Measurements from ENCODE around the gene SCARB1. TPM values are rescaled to one million over a fixed set of nuclear protein-coding genes. Genes with fewer than 3 reads are reported as not detected.
"Not testable (repeated sequence)": the region's sequence is repeated elsewhere in the genome, so short reads cannot be mapped to it uniquely, and the experiment has no call there.

The SCARB1 gene
- 28.0 TPM for total RNA-seq

DNA sequence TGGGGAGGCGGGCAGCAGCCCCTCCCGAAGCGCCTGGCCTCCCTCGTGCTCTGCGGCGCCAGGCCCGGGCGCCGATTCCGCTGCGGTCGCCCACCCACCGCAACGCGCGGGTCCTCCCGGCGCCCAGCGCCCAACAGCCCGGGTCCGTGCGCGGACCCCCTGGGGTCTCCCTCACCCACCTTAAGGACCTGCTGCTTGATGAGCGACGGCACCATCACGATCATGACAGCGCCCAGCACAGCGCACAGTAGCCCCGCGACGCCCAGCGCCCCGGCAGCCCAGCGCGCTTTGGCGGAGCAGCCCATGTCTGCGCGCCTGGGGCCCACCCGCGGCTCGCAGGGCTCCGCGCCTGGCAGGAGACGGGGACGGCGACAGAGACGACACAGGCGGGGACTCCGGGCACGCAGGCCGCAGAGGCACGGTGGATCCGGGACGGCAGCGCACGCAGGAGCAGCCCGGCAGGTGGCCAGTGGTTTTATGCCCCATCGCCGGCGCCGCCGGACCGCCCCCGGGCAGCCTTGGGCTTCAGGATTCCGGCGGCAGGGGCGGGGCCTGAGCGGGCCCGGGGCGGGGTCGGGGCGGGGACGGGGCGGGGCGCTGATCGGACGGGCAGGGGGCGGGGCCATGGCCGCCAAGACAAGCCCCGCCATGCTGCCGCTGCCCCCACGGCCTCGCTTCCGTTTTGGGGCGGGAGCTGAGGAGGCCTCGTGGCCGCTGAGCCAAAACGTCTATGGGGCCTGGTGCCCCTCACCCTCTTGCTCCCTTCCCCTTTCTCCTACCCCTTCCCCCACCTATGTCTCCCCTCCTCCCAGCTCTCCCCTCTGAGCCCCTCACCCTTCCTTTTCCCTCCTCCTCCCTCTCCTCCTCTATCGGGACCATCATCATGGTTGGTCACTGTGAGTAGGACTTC lies at the start of gene SCARB1:
Gene SCARB1, minus strand, starts transcription at position 449 of the 910 bp plus-strand sequence. Its CDS starts 144 bp downstream, at position 305.
- peak; percentile 52 to 86 (median 71) for DNase-seq (ENCODE audit: low read depth in 2 of 3, low spot score in 2 of 3)

DNA sequence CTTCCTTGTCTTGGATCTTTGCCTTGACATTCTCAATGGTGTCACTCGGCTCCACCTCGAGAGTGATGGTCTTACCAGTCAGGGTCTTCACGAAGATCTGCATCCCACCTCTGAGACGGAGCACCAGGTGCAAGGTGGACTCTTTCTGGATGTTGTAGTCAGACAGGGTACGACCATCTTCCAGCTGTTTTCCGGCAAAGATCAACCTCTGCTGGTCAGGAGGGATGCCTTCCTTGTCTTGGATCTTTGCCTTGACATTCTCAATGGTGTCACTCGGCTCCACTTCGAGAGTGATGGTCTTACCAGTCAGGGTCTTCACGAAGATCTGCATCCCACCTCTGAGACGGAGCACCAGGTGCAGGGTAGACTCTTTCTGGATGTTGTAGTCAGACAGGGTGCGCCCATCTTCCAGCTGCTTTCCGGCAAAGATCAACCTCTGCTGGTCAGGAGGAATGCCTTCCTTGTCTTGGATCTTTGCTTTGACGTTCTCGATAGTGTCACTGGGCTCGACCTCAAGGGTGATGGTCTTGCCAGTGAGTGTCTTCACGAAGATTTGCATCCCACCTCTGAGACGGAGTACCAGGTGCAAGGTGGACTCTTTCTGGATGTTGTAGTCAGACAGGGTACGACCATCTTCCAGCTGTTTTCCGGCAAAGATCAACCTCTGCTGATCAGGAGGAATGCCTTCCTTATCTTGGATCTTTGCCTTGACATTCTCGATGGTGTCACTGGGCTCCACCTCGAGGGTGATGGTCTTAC lies 49.0 kb upstream of the SCARB1 start:
- DNase-seq (ENCODE audit: low read depth in 2 of 3, low spot score in 2 of 3): not testable (repeated sequence)

- DNase-seq (ENCODE audit: low read depth in 2 of 3, low spot score in 2 of 3): not testable (repeated sequence)
These were observed 47.9 kb upstream of the SCARB1 start for GRCh38 chr12:124911521-124911920.

DNA sequence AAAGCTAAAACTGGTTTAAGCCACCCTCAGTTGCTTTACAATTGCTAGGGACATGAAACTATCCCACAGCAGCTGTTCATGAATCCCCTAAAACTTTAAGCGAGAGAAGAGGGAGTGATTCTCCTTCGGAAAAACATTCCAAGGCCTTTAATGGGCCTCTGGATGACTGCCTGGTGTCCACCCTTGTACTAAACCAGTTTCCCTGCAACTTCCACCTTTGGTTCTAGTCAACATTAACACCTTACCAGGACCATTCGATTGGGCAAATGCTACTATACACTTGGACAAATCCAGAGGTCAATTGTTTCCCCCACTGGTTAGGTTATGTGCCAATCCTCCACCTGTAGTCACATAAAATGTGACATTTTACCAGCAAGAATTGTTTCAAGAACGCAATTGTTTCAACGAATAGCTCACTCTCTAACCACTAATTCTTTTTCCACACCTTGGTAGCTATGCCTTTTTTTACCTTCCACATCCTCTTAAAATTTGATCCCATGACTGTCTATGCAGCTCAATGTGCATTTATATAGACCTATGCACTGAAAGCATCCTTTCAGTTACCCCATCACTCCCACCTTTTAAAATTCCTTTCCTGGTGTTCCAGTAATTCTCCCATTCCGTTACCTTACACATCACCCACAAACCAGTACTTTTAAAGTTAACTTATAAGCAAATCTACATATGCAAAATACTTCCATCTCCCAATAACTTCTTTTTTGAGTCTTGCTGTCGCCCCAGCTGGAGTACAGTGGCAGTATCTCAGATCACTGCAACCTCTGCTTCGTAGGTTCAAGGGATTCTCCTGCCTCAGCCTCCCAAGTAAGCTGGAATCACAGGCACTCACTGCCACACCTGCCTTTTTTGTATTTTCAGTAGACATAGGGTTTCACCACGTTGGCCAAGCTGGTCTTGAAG lies 47.2 kb upstream of the SCARB1 start:
- peak in 1 of 3 donors; percentile 42 for DNase-seq (ENCODE audit: low read depth in 2 of 3, low spot score in 2 of 3)

- no peak for DNase-seq (ENCODE audit: low read depth in 2 of 3, low spot score in 2 of 3)
These were observed 46.3 kb upstream of the SCARB1 start for GRCh38 chr12:124909831-124910560.

DNA sequence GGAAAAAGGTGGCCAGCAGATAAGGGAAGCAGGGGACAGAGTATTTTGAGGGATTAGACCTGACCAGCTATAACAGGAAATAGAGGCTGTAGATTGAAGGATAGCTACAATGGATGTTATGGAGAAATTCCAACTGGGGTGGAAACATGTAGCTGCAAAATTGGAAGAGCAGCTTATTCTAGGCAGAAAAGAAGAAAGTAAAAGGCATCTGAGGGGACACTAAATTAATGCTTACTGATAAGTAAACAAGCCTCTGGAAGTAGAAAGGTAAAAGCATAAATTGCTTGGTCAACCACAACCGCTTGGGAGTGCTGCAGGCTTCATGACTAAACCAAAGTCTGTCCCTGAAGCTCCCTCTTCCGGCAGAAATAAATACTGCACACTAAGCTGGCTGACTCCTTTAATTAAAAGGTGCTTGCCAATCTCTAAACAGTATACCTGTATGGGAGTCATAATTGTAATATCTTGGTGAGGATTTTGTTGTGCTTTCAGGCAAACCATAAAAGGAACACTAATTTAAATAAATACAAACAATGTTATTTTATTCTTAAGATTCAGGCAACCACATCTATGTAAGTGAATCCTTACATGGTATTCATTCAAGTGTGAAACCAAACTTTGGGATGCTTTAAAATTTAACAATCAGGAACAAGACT lies 43.1 kb upstream of the SCARB1 start:
- peak; percentile 82 to 96 (median 89) for DNase-seq (ENCODE audit: low read depth in 2 of 3, low spot score in 2 of 3)

DNA sequence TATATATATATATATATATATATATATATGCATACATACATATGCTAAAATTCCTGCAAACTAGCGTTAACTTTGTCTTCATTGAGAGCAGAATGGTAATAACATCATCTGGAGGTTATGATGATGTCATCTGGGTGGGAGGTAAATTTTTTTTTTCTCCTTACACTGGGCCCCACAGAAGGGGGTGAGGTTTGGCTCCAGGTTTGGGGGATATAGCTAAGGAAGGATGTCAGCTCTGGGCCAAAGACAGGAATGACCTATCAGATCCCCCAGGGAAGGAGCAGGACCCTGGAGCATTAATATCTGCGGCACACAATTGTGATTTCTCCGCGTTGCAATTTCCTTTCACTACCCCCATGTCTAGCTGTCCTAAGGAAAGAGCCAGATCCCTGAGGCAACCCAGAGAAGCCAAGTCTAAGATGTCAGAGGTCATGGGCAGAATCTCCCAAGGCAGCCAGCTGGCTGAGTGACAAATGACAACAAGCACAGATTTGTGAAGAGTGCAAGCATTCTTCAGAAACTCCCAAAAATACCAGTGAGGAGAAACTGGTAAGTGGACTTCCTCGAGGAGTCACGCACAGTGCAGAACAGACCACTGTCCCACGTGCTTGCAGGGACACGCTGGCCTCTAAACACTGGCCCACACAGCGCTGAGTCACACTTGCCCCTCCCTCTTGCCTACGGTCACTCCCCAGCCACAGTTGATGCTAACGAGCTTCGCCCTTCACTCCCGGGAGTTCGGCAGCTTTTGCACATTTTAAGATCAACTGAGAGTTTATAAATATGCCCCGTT lies 40.8 kb upstream of the SCARB1 start:
- no peak for DNase-seq (ENCODE audit: low read depth in 2 of 3, low spot score in 2 of 3)

- DNase-seq (ENCODE audit: low read depth in 2 of 3, low spot score in 2 of 3): no peak
These were observed 39.3 kb upstream of the SCARB1 start for GRCh38 chr12:124902916-124903315.

- DNase-seq (ENCODE audit: low read depth in 2 of 3, low spot score in 2 of 3): no peak
These were observed 37.3 kb upstream of the SCARB1 start for GRCh38 chr12:124901003-124901402.

GRCh38 chr12:124900345-124900795 lies 36.7 kb upstream of the SCARB1 start:
- DNase-seq (ENCODE audit: low read depth in 2 of 3, low spot score in 2 of 3): not testable (repeated sequence)

DNA sequence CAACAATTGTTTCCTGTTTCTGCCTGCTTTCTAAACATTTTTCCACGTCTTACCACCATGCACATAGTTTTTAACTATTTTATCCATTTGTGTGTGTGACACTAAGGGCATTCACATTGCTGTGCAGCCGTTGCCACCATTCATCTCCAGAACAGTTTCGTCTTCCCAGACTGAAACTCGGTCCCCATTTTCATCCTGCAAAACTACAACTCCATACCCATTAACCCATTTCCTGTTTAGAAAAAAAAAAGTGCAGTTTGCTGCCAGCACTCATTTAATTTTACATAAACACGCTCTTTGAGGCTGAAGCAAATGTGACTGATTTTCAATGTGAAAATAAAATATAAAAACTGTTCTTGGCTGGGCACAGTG lies 35.2 kb upstream of the SCARB1 start:
- DNase-seq (ENCODE audit: low read depth in 2 of 3, low spot score in 2 of 3): no peak

GRCh38 chr12:124898200-124898922 lies 34.7 kb upstream of the SCARB1 start:
- peak in 2 of 3 donors; percentile 83 to 85 for DNase-seq (ENCODE audit: low read depth in 2 of 3, low spot score in 2 of 3)

DNA sequence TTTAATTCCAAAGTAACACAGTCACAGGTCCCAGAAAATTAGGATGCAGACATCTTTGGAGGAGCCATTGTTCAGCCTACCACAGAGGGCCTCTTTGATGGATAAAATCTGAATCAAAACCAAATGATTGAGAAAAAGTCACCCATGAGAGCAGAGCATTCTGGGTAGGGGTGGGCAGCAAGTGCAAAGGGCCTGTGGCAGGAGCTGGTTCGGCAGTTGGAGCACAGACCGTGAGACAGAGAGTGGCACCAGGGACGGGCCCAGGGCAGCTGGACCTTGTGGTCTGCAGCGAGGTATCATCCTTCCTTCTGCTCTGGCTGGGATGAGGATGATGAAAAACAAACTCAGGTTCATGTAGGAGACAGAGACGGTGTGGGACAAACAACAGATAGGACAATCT lies 32.8 kb upstream of the SCARB1 start:
- DNase-seq (ENCODE audit: low read depth in 2 of 3, low spot score in 2 of 3): no peak

DNA sequence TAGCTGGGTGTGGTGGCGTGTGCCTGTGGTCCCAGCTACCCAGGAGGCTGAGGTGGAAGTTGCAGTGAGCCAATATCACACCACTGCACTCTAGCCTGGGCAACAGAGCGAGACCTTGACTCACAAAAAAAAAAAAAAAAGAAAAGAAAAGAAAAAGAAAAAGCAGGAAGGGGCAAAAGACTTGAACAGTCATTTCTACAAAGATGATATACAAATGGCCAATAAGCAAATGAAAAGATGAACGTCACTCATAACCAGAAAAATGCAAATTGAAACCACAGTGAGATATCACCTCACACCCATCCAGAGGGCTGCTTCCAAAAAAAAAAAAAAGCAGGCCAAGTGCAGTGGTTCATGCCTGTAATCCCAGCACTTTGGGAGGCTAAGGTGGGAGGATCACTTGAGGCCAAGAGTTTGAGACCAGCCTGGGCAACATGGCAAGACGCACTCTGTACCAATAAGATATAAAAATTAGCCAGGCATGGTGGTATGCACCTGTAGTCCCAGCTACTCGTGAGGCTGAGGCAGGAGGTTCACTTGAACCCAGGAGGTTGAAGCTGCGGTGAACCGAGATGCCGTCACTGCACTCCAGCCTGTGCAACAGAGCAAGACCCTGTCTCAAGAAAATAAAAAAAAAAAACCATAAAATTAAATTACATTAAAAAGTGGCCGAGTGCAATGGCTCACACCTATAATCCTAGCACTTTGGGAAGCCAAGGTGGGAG lies 30.3 kb upstream of the SCARB1 start:
- DNase-seq (ENCODE audit: low read depth in 2 of 3, low spot score in 2 of 3): no peak

DNA sequence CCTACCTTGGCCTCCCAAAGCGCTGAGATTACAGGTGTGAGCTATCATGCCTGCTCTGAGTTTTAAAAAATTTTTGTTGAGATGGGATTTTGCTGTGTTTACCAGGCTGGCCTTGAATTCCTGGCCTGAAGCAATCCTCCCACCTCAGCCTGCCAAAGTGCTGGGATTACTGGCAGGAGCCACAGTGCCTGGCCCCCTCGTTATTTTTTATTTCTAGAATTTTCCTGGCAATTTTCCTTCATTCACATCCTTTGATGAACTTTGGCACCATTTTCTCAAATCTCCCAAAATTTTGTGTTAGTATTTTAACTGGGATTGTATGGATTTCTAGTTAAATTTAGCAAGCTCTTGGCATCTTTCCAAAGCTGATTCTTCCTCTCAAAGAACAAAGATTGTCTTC lies 24.6 kb upstream of the SCARB1 start:
- no peak for DNase-seq (ENCODE audit: low read depth in 2 of 3, low spot score in 2 of 3)

- DNase-seq (ENCODE audit: low read depth in 2 of 3, low spot score in 2 of 3): not testable (repeated sequence)
These were observed 24.1 kb upstream of the SCARB1 start for GRCh38 chr12:124887766-124888165.
